ENCODE measurements around the gene CD44. TPM values are rescaled to one million over a fixed set of nuclear protein-coding genes. Genes with fewer than 3 reads are reported as not detected.

Gene CD44
- total RNA-seq, 1 experiment from 2014 or later: 121 TPM

GRCh38 chr11:35148163-35148837, 9.3 kb downstream of the CD44 start:
- no peak for DNase-seq (ENCODE audit: low read depth in 1 of 2, low spot score in 2 of 2)
- H3K9me3 ChIP-seq (replicated peaks): no peaks in the 10 kb centered on the region
- H3K4me1 ChIP-seq (replicated peaks): peaks cover 50% of the 10 kb centered on the region
- no peak overlapping the region for H3K4me3 ChIP-seq
- no peak overlapping the region for H3K27ac ChIP-seq
- peaks cover 80% of the 10 kb centered on the region for H3K36me3 ChIP-seq
- H3K27me3 ChIP-seq (replicated peaks): no peaks in the 10 kb centered on the region

DNA sequence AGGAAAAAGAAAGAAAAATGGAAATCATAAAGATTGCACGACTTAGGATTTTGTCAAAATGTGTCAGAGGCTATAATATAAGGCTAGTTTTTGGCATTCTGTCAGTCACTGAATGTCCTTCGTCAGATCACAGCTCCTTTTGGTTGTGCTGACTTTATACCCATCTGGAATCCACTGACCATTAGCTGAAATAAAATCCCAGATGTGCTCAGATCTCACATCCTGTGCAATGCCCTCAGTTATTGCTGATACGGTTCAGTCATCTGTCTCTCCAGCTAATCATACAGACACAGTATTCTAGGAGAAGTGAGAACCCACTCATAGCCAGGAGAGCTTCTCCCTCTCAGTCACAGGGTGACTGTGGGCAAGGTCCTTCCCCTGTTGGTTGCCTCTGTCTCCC, 11.5 kb downstream of the CD44 start:
- Histone ChIP-seq H3K9me3 (replicated peaks) (no peaks in the 10 kb centered on the region), H3K4me1 (replicated peaks) (peaks cover 36% of the 10 kb centered on the region), H3K27ac (no peak overlapping the region), H3K36me3 (peaks cover 83% of the 10 kb centered on the region), H3K27me3 (replicated peaks) (no peaks in the 10 kb centered on the region), H3K4me3 (no peak overlapping the region)
- DNase-seq (ENCODE audit: low read depth in 1 of 2, low spot score in 2 of 2): no peak

GRCh38 chr11:35151241-35151640, 12.3 kb downstream of the CD44 start:
- H3K4me3 ChIP-seq: no peak overlapping the region
- no peak for DNase-seq (ENCODE audit: low read depth in 1 of 2, low spot score in 2 of 2)
- no peaks in the 10 kb centered on the region for H3K9me3 ChIP-seq (replicated peaks)
- H3K36me3 ChIP-seq: peaks cover 84% of the 10 kb centered on the region
- H3K27ac ChIP-seq: no peak overlapping the region
- H3K4me1 ChIP-seq (replicated peaks): peaks cover 28% of the 10 kb centered on the region
- no peaks in the 10 kb centered on the region for H3K27me3 ChIP-seq (replicated peaks)

DNA sequence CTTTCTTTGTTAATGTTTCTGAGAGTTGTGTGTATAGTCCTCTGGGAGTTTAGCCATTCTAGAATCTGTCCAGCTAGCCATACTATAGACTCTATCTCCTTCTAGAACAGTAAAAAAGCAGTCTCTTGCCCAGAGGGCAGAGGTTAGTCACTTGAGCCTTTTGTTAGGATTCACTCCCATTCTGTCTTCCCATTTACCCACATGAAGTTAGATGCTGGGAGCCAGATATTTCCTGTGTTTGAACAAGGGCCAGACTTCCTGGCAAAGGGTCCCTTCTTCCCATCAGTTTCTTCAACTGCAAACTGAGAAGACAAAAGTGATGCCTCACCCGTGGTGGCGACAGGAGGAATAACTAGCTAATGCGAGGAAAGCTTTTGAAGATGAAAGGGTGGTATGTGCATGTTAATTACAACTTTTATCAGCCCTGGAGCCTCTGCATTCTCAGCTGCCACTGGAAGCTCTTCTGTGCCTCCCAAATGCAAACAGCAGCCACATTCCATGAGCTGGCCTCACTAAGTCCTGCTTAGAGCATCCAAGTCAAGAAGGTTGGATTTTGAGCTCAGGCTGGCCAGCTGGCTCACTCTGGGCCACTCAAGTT, 12.8 kb downstream of the CD44 start:
- no peaks in the 10 kb centered on the region for H3K9me3 ChIP-seq (replicated peaks)
- no peak for DNase-seq (ENCODE audit: low read depth in 1 of 2, low spot score in 2 of 2)
- peaks cover 83% of the 10 kb centered on the region for H3K36me3 ChIP-seq
- no peak overlapping the region for H3K4me3 ChIP-seq
- peaks cover 23% of the 10 kb centered on the region for H3K4me1 ChIP-seq (replicated peaks)
- no peak overlapping the region for H3K27ac ChIP-seq
- H3K27me3 ChIP-seq (replicated peaks): no peaks in the 10 kb centered on the region

DNA sequence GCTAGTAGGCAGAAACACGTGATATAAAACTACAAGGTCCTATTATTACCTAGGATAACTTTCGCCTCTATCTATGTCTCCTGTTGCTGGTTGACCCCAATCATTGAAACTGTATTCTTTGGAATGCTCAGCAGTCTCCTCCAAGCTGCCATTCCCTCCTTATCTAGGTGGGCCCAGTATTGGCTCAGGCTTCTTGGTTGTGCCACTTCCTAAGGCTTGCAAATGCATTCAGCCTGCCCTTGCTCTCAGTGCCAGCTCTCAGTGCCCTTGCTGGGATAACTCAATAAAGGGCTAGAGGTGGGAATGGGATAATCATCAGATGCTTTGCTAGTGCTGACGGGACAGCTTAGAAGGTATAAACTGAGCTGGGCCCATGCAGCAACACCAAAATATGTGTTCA, 13.6 kb downstream of the CD44 start:
- DNase-seq (ENCODE audit: low read depth in 1 of 2, low spot score in 2 of 2): no peak
- Histone ChIP-seq H3K4me3 (no peak overlapping the region), H3K9me3 (replicated peaks) (no peaks in the 10 kb centered on the region), H3K27me3 (replicated peaks) (no peaks in the 10 kb centered on the region), H3K4me1 (replicated peaks) (peaks cover 20% of the 10 kb centered on the region), H3K36me3 (peaks cover 82% of the 10 kb centered on the region), H3K27ac (no peak overlapping the region)

DNA sequence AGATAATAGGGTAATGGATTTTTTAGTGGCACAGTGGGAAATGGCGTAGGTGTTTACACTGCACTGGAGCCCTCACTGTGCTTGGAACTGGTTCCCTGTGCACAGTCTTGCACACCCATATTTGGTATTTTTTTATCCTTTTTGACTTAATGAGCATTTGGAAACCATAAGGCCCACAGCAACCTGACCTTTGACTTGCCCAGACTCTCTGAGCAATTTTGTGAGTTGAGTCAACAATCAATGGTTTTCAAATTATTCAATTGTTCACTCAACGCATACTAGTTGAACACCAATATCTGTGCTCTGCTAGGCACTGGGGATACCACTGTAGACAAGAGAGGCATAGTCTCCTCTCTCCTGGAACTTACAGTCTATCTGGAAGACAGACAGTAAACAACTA, 14.3 kb downstream of the CD44 start:
- peaks cover 81% of the 10 kb centered on the region for H3K36me3 ChIP-seq
- no peak overlapping the region for H3K4me3 ChIP-seq
- H3K27ac ChIP-seq: no peak overlapping the region
- no peak for DNase-seq (ENCODE audit: low read depth in 1 of 2, low spot score in 2 of 2)
- no peaks in the 10 kb centered on the region for H3K9me3 ChIP-seq (replicated peaks)
- peaks cover 27% of the 10 kb centered on the region for H3K4me1 ChIP-seq (replicated peaks)
- H3K27me3 ChIP-seq (replicated peaks): no peaks in the 10 kb centered on the region

DNA sequence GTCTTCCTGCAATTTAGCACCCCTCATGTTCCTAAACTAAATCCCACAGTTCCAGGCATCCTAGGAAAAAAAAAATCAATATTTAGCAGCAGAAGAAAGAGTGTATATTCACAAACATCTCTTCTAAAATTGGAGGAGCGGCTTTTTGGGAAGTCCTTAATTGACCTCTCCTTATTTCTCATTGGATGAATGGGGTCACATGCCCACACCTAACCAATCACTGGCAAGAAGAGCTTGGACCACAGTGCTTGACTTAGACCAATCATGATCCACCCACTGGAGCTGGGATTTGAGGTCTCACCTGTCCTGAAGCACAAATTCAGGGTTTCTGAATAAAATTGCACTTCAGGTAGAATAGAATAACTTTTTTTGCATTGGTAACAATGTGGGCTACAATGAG, 16.0 kb downstream of the CD44 start:
- H3K36me3 ChIP-seq: peaks cover 81% of the 10 kb centered on the region
- H3K4me1 ChIP-seq (replicated peaks): peaks cover 44% of the 10 kb centered on the region
- H3K27ac ChIP-seq: no peak overlapping the region
- DNase-seq (ENCODE audit: low read depth in 1 of 2, low spot score in 2 of 2): no peak
- no peaks in the 10 kb centered on the region for H3K27me3 ChIP-seq (replicated peaks)
- no peaks in the 10 kb centered on the region for H3K9me3 ChIP-seq (replicated peaks)
- H3K4me3 ChIP-seq: no peak overlapping the region

GRCh38 chr11:35155677-35156076, 16.7 kb downstream of the CD44 start:
- H3K4me1 ChIP-seq (replicated peaks): peaks cover 44% of the 10 kb centered on the region

DNA sequence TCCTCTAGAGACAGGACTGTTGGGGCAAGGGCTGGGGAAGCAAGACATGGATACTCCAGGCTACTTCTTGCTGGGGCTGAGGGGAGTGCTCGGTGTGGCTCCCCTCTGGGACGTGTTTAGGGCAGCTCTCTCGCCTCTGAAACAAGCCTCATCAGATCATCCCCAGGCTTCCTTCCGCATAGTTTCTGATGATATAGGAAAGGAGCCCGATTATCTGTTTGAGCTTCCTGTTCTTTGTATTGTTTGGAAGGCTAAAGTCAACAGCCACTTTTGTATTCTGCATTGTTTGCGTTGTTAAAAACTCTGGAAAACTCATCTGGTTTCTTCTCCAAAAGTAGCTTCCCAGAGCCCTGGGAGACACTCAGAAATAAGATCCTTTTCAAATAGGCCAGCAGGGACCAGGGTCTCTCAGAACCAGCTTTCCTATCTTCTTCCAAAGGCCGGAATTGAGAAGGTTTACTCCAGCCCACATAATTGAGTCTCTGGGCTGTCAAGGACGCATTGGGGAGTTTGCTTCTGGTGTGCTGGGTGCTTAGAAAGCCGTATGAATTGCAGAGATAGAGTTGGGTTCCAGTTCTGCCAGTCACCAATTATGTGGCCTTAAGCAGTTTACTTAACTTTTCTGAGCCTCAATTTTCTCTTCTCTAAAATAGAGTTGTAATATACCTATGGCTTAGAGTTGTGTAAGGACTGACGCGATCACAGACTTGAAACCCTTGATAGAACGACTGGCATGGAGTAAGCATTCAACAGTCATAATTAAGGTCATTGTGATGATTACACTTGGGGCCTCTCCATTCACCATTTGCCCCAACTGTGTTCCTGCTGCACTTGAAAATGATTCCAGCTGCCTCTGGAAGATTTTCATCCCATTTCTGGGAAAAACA, 19.1 kb downstream of the CD44 start:
- no peak overlapping the region for H3K27ac ChIP-seq
- H3K9me3 ChIP-seq (replicated peaks): no peaks in the 10 kb centered on the region
- DNase-seq (ENCODE audit: low read depth in 1 of 2, low spot score in 2 of 2): no peak
- H3K27me3 ChIP-seq (replicated peaks): no peaks in the 10 kb centered on the region
- peaks cover 44% of the 10 kb centered on the region for H3K4me1 ChIP-seq (replicated peaks)
- peaks cover 78% of the 10 kb centered on the region for H3K36me3 ChIP-seq
- H3K4me3 ChIP-seq: no peak overlapping the region

More at GRCh38 chr11:35155677-35156076, 16.7 kb downstream of the CD44 start:
- Histone ChIP-seq H3K27me3 (replicated peaks) (no peaks in the 10 kb centered on the region), H3K36me3 (peaks cover 82% of the 10 kb centered on the region), H3K9me3 (replicated peaks) (no peaks in the 10 kb centered on the region), H3K4me3 (no peak overlapping the region), H3K27ac (no peak overlapping the region)
- DNase-seq (ENCODE audit: low read depth in 1 of 2, low spot score in 2 of 2): no peak

GRCh38 chr11:35158701-35159510, 19.9 kb downstream of the CD44 start:
- H3K36me3 ChIP-seq: peaks cover 77% of the 10 kb centered on the region
- H3K4me1 ChIP-seq (replicated peaks): peaks cover 51% of the 10 kb centered on the region
- no peaks in the 10 kb centered on the region for H3K9me3 ChIP-seq (replicated peaks)
- no peaks in the 10 kb centered on the region for H3K27me3 ChIP-seq (replicated peaks)
- no peak overlapping the region for H3K4me3 ChIP-seq
- peak overlapping the region; percentile 8; the same call in 1 of the 2 replicates for H3K27ac ChIP-seq
- DNase-seq (ENCODE audit: low read depth in 1 of 2, low spot score in 2 of 2): no peak

DNA sequence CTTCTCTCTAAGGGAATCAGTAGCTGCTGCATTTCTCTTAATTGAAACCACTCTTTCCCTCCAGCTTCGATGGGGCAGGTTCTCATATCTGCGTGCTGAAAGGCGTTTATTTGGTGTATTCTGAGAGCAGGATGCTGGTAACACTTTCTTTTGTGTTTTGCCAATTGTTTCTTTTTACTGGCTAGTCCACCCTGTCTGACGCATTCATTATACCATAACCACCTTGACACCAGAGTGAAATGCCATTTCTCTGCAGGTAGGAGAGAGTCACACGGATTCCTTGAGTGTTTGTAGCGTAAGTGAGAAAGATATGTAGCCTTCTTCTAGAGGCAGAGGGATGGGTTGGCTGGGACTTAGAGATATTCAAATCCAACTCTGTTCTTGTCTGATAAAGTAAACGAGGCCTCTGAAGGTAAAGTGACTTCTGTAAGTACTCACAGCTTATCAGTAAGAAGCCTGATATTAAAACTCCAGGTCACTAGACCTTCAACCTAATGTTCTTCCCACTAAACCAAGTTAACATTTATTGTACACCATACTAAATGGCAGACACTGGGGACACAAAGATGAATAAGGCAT, 21.4 kb downstream of the CD44 start:
- Histone ChIP-seq H3K27ac (no peak overlapping the region), H3K36me3 (peaks cover 74% of the 10 kb centered on the region), H3K4me3 (no peak overlapping the region), H3K4me1 (replicated peaks) (peaks cover 56% of the 10 kb centered on the region), H3K27me3 (replicated peaks) (no peaks in the 10 kb centered on the region), H3K9me3 (replicated peaks) (no peaks in the 10 kb centered on the region)
- no peak for DNase-seq (ENCODE audit: low read depth in 1 of 2, low spot score in 2 of 2)

GRCh38 chr11:35160902-35161597, 22.1 kb downstream of the CD44 start:
- peaks cover 69% of the 10 kb centered on the region for H3K36me3 ChIP-seq
- DNase-seq (ENCODE audit: low read depth in 1 of 2, low spot score in 2 of 2): no peak
- no peaks in the 10 kb centered on the region for H3K9me3 ChIP-seq (replicated peaks)
- no peak overlapping the region for H3K27ac ChIP-seq
- no peak overlapping the region for H3K4me3 ChIP-seq
- H3K4me1 ChIP-seq (replicated peaks): peaks cover 63% of the 10 kb centered on the region
- H3K27me3 ChIP-seq (replicated peaks): no peaks in the 10 kb centered on the region

DNA sequence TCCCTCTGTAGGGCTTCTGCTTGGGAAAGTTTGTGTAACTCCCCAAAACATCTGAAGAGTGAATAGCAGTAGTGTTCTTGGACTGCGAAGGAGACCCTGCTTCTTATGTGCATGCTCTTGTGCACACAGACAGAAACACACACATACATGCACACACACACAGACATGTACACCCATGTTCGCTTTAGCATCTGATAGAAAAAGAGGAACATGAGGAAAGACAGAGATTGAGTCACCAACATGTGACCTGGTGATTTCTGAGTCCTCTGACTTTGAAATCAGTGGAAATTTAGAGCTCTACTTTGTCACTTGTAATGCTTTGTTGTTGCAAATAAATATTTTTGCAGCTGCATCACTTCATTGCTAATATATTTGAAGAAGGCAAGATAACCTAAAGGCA, 23.8 kb downstream of the CD44 start:
- Histone ChIP-seq H3K4me1 (replicated peaks) (peaks cover 77% of the 10 kb centered on the region), H3K9me3 (replicated peaks) (no peaks in the 10 kb centered on the region), H3K4me3 (no peak overlapping the region), H3K27me3 (replicated peaks) (no peaks in the 10 kb centered on the region), H3K27ac (no peak overlapping the region), H3K36me3 (peaks cover 62% of the 10 kb centered on the region)
- DNase-seq (ENCODE audit: low read depth in 1 of 2, low spot score in 2 of 2): no peak

Data from SJSA1 (cell line).